ENCODE data around the gene RP2.

- TF ChIP-seq POLR2AphosphoS5 (IDR thresholded peaks at IDR 0.05; ENCODE audit: low read depth, low read length) (no peak), POLR2A (IDR thresholded peaks at IDR 0.05; ENCODE audit: low read depth, low read length) (no peak)
Measured at GRCh38 chrX:46917622-46918021, 80.8 kb downstream of the RP2 start.
